NB4 (cell line): ENCODE measurements around the gene KRTAP9-6.

Experiments used
- DNase-seq: peaks from one replicate; pipeline ENCODE4 v3.0.0; 2010; ENCODE audit warnings: low read depth
- H3K4me3 ChIP-seq: one replicate; pipeline ENCODE4 v1.5.1; 2011; ENCODE audit warnings: mild to moderate bottlenecking, low read depth, low read length, moderate library complexity
- MYC ChIP-seq: IDR thresholded peaks from 2 replicates; pipeline ENCODE4 v1.6.1; 2011; ENCODE audit warnings: low read depth, low read length
- POLR2A ChIP-seq: IDR thresholded peaks from 2 replicates; pipeline ENCODE4 v1.6.1; 2011; ENCODE audit warnings: mild to moderate bottlenecking; ENCODE audit not compliant: insufficient read length; ENCODE audit errors: extremely low read depth
- TF ChIP-seq, protein P1 (sequence below): IDR thresholded peaks from 2 replicates; pipeline ENCODE4 v1.6.1; 2011; ENCODE audit warnings: low read depth, low read length
- TF ChIP-seq, protein P2 (sequence below): IDR thresholded peaks from one replicate; pipeline ENCODE4 v1.5.1; 2012; ENCODE audit warnings: low read depth, low read length

The KRTAP9-6 gene

DNA sequence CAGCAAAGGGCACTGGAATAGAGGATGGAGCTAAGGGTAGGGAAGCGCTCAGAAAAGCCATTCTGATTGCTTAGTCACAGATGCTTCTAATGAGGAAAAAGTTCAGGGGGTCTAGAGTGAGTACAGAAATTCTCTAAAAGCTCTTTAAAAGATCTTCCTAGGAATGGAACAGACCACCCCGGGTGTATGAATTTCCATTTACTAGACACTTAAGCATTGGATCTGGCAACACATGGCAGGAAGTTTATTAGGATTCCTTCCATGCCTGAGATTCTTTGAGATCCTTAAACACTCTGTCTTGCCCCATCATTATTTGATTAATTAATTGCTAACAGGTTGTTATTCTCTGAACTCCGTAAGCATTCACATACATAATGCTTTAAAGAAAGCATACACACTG is 18.9 kb downstream of the KRTAP9-6 start:
- TF ChIP-seq POLR2A: no peak
- TF ChIP-seq, protein P1, sequence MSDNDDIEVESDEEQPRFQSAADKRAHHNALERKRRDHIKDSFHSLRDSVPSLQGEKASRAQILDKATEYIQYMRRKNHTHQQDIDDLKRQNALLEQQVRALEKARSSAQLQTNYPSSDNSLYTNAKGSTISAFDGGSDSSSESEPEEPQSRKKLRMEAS: no peak
- TF ChIP-seq, protein P2, sequence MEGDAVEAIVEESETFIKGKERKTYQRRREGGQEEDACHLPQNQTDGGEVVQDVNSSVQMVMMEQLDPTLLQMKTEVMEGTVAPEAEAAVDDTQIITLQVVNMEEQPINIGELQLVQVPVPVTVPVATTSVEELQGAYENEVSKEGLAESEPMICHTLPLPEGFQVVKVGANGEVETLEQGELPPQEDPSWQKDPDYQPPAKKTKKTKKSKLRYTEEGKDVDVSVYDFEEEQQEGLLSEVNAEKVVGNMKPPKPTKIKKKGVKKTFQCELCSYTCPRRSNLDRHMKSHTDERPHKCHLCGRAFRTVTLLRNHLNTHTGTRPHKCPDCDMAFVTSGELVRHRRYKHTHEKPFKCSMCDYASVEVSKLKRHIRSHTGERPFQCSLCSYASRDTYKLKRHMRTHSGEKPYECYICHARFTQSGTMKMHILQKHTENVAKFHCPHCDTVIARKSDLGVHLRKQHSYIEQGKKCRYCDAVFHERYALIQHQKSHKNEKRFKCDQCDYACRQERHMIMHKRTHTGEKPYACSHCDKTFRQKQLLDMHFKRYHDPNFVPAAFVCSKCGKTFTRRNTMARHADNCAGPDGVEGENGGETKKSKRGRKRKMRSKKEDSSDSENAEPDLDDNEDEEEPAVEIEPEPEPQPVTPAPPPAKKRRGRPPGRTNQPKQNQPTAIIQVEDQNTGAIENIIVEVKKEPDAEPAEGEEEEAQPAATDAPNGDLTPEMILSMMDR: no peak
- no peak for TF ChIP-seq MYC
- DNase-seq: no peak
- no peak overlapping the region for H3K4me3 ChIP-seq

DNA sequence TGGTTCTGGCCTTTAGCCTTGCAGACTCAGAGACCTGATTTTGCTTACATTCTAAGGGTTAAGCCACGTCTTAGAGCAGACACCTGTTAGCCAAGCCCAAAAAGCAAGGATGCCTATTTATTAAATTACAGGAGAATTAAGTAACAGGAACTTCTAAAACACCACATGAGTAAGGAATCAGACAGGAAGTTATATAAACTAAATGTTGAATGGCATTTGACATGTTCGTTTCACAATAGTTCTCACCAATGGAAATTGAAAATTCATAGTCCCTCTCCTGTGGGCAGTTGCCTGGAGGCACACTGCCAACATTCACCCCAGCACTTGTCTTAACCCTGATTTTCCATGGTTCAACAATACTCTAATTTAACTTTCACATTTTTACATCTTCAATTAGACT is 19.4 kb downstream of the KRTAP9-6 start:
- DNase-seq: peak; percentile 19
- H3K4me3 ChIP-seq: no peak overlapping the region
- TF ChIP-seq MYC (no peak), POLR2A (no peak)
- TF ChIP-seq, protein P2: no peak
- TF ChIP-seq, protein P1: no peak

DNA sequence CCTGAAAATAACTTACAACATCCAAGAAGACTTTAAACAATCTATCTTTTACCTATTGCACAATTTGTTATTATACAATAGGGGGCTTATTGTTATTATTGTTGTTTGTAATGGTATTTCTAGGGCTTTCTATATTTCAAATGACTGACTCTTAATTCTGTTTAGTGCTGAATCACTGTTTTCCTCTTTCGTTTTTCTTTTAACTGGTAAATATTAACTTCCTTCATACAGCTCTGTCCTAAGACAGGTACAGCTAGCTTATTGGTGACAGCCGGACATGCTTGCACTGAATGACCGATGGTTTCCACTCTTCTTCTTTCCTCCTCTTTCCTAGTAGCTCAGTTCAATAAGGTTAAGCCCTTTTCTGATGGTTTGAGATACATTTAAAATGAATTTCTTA is 21.9 kb downstream of the KRTAP9-6 start:
- H3K4me3 ChIP-seq: no peak overlapping the region
- DNase-seq: no peak
- TF ChIP-seq, protein P1: no peak
- TF ChIP-seq MYC (no peak), POLR2A (no peak)
- TF ChIP-seq, protein P2: no peak

DNA sequence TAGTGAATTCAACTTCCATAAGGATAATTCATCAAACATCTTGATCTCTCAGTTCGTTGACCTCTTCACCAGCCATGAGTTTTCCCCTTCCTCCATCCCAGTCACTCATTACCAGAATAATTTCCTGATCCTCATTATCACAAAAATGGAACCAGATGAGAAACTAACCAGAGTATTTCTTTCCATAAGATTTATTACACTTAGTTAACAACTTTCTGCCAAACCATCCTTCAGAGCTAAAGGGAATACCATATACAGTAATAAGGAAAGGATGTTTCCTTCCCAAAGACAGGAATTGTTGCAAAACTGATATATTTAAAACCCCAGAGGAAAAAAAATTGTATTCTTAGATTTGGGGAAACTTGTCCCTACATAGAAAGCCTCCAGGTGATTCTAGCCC is 28.8 kb downstream of the KRTAP9-6 start:
- TF ChIP-seq, protein P2: no peak
- no peak for TF ChIP-seq MYC
- TF ChIP-seq POLR2A: no peak
- TF ChIP-seq, protein P1: no peak
- no peak for DNase-seq
- H3K4me3 ChIP-seq: no peak overlapping the region

DNA sequence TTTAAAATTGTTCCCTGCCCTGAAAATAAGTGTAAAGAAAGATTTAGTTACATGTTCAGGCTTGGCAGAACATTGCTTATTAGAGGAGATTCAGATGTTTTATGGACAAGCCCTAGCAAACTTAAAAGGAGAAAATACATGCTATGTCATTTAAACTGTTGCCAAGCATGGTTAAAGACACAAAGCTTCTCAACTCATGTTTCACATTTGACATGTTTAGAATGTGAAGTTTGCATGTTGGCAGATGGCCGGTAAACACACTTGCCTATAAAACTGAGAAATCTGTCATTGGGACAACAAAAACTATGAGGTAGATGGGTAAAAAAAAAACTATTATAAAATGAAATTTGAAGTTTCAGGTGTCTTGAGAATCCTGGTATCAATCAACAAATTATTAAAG is 31.7 kb downstream of the KRTAP9-6 start:
- TF ChIP-seq, protein P2: no peak
- no peak for TF ChIP-seq POLR2A
- no peak for TF ChIP-seq MYC
- TF ChIP-seq, protein P1: no peak
- H3K4me3 ChIP-seq: no peak overlapping the region
- no peak for DNase-seq
